ENCODE results near the gene TRHDE. TPM values are rescaled to one million over a fixed set of nuclear protein-coding genes. Genes with fewer than 3 reads are reported as not detected.

Gene TRHDE
- polyA plus RNA-seq, 3 donors: 20.0 to 25.8 (median 23.8) TPM

DNA sequence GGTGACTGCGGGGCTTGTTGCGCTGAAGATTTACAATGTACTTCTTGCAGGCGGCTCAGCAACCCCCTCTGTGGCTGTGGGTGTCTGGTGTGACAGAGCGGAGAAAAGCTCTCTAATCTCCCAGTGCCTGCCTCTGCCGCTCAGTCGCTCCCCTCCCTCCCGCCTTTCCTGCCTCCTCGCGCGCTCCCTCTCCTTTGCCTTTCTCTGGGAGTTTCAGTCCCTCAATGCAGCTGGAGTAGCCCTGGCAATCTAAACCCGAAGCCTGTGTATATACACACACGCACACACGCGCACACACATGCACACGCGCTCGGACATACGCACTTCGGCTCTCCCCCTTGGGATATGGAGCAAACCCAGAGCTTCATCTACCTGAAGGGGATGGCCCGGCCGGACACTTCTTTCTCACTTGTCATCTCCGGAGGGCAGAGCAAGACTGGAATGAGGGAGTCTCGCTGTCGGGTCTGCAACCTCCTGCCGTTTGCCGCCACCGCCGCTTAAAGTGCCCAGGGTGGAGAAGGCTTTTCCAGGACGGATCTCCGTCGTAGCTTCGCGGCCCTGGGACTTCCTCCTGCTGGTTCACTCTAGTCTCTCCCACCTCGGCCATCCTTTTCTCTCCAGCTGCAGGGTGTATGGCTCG lies 599 bp upstream of the TRHDE start:
- no peak for DNase-seq

DNA sequence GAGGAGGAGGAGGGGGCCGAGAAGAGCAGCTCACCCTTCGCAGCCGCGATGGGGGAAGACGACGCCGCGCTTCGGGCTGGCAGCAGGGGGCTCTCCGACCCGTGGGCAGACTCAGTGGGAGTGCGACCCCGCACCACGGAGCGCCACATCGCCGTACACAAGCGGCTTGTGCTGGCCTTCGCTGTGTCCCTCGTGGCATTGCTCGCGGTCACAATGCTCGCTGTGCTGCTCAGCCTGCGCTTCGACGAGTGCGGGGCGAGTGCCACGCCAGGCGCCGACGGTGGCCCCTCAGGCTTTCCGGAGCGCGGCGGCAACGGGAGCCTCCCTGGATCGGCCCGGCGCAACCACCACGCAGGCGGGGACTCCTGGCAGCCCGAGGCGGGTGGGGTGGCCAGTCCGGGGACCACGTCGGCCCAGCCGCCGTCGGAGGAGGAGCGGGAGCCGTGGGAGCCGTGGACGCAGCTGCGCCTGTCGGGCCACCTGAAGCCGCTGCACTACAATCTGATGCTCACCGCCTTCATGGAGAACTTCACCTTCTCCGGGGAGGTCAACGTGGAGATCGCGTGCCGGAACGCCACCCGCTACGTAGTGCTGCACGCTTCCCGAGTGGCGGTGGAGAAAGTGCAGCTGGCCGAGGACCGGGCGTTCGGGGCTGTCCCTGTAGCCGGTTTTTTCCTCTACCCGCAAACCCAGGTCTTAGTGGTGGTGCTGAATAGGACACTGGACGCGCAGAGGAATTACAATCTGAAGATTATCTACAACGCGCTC lies 745 bp downstream of the TRHDE start:
- no peak for DNase-seq

DNA sequence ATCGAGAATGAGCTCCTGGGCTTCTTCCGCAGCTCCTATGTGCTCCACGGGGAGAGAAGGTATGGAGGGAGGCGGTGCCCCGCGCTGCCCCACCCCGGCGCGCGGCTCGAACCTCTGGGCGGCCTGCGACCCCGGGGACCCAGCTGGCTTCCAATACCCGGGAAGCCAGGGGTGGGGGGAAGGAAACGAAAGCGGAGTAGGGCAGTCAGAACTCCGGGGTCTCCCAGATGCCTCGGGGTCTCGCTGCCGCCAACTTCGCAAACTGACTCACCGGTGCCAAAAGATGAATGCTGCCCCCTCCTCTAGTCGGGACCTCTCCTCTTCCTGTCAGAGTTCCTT lies 1.3 kb downstream of the TRHDE start:
- DNase-seq: no peak

DNA sequence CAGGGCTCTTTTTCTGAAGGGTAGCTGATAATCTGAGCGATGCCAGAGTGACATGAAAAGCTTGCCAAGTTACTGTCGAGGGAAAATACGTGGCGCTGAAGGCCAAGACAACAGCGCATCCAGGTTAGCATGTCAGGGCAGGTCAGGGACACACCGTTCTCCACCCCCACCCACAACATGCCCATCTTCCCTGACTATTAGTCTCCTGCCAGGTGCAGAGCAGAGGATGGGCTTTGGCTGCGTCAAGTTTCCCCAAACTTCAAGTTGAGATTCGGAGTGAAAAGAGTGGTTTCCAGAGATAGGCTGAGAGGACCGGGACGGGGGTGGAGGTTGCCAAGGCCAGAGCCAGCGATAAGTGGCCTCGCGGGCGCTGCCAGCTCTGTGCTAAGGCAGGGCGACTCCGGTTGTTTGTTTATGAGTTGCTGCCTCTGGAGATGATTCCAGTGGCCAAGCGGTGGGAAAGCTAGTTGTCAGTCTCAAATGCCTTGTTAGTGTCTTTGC lies 1.7 kb downstream of the TRHDE start:
- DNase-seq: no peak

DNA sequence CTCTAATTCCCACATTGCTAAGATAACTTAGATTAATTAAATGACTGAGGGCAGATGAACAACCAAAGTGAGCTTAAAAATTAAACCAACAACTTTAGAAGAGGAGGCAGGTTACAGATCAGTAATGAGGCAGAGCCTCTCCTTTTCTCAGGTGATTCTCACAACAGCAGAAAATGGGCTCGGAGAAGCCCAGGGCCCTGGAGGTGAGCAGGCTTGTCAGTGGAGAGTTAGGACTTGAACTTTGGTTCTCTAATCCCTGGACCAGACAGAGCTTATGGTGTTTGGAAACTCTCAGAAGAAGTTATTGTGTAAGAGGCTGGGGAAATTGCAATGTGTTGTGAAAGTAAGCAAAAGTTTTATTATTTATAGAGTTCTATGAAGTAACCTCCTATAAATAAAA lies 2.8 kb downstream of the TRHDE start:
- no peak for DNase-seq

DNA sequence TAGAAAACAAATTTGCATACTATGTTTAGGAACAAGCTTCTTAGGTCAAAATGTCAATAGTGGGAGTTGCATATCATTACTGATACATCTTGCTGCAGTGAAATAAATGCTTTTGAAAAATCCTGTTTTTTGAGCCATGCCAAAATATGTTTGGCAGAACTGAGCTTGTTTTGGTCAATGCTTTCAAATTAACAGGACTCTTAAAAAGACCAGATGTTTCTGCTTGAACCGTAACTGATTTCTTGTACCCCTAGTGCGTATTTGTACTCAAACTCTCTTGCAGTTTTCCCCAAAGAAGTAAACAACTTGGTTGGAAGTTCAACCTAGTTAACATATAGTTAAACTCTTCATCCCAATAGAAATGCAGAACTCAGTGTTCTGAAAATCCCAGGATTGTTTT lies 3.4 kb downstream of the TRHDE start:
- DNase-seq: no peak

DNA sequence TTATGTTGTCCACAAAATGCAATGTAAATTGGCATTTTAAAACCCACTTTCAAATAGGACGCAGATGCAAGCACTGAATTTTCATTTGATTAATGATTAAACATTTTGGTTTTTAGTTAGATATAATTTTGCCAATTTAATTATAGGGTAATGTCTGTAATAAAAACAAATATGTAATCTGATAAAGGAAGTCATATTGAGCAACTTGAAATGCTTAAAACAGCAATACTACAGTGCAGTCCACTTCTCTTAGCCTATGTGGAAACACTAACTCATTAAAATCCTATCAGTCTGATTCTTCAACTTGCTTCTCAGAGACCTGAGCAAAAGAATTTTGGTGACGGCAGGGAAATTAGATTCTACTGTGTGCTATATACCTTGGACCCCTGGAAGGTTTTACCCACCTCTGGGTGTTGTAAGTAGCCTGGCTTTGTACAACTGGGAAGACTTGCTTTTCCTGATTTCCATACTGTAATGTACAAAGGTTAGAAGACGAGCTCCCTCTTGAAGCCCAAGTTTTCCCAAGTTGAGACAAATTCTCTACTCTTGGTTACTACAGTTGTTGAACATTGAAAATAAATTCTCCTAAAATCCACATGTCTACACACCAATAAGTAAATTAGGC lies 4.1 kb downstream of the TRHDE start:
- DNase-seq: no peak

DNA sequence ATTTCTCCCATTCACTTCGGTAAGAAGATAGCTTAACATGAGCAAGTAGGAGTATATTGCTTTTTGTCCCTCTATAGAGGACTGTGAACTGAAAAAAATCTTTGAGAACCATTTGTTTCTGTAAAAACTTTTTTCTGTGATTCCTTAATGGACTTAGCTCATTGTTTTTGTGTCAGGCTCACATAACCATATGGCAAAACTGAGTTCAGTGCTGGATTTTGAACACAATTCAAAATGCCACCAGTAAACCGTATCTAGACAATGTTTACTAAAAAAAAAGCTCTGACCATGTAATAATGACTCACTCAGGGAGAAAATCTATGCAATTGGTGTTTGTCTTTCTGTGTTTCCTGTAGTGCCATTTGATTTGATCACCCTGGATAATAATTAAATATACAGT lies 5.2 kb downstream of the TRHDE start:
- DNase-seq: no peak

DNA sequence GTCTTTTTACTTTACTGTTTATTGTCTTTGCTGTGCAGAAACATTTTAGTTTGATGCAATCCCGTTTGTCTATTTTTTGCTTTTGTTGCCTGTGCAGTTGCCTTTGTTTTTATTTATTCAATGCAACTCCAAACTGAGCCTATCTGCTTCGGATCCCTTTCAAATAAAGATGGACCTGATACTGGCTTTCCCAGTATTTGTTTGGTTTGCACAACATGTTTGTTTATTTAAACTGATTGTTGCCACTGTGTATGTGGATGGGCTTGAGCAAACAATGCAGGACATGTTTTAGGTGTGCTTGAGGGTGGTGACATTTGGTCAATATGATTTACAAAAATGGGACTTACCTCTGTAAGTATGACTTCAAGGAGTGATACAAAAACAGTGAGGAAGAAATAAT lies 6.7 kb downstream of the TRHDE start:
- no peak for DNase-seq

DNA sequence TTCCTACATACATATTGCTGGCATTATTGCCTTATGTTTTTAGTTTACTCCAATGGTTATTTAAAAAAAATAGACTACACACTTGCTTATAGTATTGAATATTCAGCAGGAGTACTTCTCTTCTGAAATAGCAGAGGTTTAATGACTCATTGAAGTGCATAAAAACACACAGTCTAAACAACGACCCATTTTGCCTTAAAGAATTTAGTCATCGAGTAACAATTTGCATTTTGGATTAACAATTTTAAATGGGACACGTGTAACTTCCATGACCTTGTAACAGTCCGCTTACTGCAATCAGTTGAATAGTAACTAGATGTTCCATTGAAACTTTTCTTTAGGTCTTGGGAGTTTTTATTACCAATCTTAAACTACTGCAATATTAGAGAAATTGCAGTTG lies 9.0 kb downstream of the TRHDE start:
- DNase-seq: no peak

DNA sequence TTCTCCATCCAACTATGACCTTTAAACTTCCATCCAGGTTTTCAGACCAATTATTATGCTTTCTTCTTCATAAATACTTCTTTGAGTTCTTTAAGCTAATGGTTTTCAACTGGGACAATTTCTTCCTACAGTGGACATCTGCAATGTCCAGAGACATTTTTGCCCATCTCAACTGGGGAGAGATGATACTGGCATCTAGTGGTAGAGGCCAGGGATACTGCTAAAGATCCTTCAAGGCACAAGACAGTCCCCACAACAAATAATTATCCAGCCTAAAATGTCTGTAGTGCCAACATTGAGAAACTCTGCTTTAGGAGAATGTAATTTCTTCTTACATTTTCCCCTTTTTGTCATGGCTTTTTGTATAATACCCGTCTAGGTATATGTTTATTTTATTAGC lies 10.6 kb downstream of the TRHDE start:
- no peak for DNase-seq

DNA sequence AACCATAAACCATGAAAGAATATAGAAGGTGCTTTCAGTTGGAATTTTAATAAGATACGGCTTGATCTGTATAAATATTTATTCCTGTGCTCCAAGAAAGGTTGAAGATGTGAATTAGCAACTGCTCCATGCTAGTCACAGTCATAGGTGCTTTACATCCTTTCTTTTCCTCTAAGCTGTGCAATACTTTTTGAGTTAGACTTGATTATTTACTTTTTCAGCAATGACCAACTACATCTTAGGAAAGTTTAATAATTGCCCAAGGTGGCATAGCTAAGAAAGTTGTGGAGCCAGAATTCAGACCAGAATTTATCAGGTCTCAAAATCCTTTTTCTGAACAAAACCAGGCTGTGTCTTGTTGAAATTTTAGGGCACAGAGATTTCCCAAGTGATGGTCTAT lies 13.7 kb downstream of the TRHDE start:
- DNase-seq: no peak

DNA sequence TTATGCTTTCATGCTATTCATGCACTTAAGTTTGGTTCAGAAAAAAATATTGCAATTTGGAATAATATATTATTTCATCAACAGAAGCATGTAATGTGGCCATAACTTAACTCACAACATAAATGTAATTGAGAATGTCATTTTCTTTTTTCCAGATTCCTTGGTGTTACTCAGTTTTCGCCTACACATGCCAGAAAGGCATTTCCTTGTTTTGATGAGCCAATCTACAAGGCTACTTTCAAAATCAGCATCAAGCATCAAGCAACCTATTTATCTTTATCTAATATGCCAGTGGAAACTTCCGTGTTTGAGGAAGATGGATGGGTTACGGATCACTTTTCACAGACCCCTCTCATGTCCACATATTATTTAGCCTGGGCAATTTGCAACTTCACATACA lies 14.4 kb downstream of the TRHDE start:
- no peak for DNase-seq

DNA sequence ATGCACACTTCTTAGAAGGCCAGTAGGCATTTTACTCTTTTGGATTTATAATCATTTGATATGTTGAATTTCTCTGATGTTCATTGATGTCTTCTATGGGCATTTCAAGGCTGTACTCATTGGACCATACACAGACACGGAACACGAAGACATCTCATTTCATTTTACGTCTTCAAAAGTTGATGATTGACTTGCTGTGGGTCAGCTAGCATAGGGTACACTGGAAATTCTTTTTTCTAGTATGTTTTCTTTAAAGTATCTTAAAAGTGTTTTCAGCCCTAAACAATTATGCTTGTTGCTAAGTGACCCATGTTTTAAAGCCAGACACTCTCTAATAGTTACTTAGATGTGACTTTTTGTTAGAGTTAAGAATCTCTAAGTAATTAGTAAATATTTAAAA lies 16.3 kb downstream of the TRHDE start:
- no peak for DNase-seq

DNA sequence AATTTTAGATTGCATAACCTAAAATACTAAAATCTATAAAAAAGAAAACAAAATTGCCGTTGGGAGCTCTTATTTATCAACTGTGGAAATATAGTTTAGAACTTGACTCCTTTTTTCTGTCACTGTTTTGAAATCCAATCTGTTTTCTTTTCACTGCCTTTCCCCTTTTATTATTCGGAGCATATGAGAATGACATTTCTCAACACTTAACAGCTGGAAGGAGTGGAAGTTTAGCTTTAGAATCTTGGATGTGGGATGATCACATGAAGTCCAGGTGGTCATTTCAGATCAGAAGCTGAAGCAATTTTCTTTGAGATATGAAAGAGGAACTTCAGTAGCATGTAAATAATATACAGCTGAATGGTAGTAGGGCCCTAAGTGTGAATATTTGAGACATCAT lies 16.7 kb downstream of the TRHDE start:
- DNase-seq: no peak

DNA sequence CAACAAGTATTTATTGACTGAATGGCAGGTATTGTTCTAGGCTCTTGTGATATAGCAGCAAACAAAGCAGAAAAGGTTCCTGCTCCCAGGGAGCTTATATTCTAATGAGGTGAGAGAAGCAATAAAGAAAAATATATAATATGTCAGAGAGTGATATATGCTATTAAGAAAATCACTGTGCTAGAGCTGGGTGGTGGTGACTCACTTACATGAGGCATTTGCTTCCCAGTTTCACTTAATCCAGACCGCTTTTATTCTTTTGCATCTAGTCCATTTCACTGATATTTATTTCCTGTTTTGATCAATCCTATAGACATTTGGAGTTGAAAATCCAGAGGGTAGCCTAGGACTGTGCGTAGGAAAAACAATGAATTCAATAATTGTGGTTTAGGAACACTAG lies 17.5 kb downstream of the TRHDE start:
- no peak for DNase-seq

DNA sequence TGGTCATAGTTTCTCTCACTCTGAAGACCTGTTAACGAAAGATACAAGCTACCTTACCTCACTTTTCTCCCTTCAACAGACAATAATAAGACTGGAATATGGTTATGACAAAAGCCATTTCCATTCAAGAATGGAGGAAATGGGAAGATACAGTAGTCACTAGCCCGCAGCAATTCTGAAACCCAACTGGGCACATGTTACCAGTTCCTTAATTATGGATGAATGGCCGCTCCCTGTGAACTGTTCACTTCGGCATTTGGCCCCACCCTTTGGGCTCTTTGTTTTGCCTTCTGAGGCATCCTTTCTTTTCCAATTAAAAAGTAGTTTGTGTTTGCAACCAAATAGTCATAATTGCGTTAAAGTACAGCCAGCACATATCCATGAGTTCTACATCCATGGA lies 19.0 kb downstream of the TRHDE start:
- DNase-seq: no peak

DNA sequence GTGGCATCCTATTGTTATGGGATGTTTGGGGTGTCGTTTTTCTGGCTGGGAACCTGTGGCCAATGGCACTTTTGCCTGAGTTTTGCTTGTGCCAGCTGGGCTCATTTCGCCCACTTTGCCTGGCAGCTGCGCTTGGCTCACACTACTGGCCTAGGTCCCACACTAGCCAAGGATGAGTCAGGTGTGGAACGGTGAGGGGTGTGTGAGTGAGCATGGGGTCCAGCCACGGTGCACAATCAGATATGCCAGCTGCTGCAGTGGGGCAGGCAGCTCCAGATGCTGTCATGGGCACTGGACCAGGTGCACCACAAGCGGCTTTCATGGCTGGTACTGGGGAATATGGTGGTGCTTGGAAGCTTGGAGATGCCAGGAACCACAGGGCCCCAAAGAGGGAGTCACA lies 21.5 kb downstream of the TRHDE start:
- DNase-seq: no peak

DNA sequence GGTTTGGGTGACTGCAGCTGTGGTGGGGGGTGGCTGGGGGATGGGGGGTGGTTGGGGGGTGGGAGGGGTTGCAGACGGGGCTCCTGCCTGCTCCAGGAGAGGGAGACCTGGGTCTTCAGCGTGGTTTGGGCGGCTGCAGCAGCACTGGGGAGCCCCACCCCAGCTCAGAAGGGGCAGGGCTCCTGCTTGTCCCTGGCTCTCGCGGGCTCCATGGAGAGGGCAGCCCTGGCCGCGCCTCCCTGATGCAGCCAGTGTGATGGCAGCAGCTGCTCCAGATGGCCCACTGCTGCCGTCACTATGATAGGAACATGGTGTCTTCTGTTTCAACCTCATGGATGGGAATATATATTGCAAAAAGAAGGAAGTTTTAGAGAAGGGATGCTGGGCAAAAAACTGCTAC lies 22.9 kb downstream of the TRHDE start:
- no peak for DNase-seq

DNA sequence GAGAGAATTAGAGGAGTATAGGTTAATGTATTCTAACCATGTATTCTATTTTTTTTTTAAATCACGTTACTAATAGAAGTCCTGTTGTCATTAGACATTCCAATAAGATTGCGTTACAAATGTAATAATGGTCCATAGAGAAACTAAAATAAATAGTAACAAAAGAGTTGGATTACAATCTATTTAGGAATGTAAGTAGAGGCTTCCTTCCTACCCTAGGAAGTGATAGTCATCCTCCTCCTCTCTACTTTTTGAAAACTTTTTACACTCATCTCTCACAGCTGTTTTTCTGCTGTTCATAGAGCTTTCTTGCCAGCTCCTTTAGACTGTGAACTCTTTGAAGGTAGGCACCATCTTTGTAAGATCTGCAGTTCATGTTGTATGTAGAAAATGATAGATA lies 23.6 kb downstream of the TRHDE start:
- DNase-seq: no peak

DNA sequence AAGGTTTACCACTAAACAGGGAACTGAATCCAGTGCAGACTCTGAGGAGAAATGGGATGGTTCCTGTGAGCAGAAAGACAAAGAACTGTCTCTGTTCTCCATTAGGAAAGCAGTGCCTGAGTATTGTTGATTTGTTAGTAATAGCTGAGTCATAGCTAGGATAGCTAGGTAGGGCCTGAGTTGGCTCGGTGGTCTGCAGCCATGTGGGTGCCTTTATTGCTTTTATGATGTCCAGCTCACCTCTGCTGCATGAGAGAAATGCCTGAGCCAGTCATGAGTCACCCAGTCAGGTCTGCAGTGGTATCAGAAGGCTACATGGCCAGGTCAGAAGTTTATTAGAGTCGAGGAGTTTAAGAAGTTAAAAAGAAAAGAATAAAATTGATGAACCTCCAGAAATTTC lies 24.2 kb downstream of the TRHDE start:
- no peak for DNase-seq

DNA sequence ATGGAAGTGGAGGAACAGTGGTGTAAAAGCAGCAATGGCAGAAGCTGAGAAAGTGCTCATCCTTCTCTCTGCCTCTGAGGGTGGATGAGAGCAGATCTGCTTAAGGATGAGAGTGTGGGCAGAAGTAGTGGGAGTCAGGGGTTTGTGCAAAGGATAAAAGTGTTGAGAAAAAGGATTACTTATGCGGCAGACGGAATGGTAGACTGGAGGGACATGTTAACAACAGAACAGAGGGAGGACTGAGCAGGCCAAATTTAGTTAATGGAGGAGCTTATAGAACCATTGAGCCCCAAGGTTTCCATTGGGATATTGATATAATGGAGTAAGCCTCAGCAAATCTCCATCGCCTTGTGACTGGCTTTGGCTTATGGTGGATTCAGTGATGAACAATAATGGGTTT lies 25.5 kb downstream of the TRHDE start:
- no peak for DNase-seq

DNA sequence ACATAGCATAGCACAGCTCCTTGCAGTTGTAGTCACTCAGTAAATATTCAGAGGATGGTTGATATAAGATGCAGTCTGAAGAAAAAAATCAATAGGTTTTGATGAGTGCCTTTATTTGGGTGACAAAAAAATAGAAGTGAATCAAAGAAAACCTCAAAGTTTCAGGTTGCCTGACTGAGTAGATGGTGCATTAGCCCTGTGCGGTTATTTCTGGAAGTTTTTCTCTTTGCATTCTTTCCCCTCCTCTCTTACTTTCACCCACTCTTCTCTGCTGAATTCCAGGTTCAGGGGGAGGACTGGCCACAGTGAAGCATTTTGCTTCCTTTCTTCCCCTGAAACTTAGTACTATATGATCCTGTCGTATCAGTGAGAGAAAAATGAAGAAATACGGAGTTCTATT lies 28.6 kb downstream of the TRHDE start:
- DNase-seq: no peak

DNA sequence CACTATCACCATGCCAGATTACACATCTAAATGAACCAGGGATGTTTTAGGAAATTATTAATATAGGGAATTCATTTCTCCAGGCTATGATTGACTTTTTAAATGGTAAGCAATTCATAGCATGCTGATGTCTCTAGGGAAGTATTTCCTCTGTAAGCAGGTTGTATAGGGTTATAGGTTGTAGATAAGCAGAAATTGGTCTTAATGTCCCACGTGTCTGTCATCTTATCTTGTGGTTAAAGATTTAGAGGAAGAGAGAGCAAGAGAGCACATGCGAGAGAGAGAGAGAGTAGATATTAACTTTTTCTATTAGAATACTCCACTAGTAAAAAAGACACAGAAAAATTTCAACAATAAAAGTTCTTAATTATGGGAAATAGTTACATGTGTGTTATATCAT lies 32.6 kb downstream of the TRHDE start:
- no peak for DNase-seq
